Upper lobe of left lung (tissue), 4 donors: ENCODE results near the gene AADACL3.

Experiments
- CTCF ChIP-seq, 6 experiments: fragments of 450-650 bp in 4 of 6; fragments of 200-600 bp in 2 of 6; sonication (generic) in 2 of 6; IDR thresholded peaks; one replicate each; pipeline ENCODE4 v1.5.1; 2016 to 2019; ENCODE audit warnings: antibody characterized with exemption in 6 of 6
- EP300 ChIP-seq, 4 donors: sonication (generic); formaldehyde crosslinking; IDR thresholded peaks; one replicate each; pipeline ENCODE4 v1.5.1; 2017; ENCODE audit warnings: antibody characterized with exemption in 4 of 4, control low read depth in 2 of 4
- POLR2A ChIP-seq, 4 donors: fragments of 450-650 bp; IDR thresholded peaks; one replicate each; pipeline ENCODE4 v1.5.1; 2016 to 2017; ENCODE audit warnings: antibody characterized with exemption in 4 of 4, mild to moderate bottlenecking in 2 of 4
- POLR2AphosphoS5 ChIP-seq, 2 donors: sonication (generic); formaldehyde crosslinking; IDR thresholded peaks; one replicate each; pipeline ENCODE4 v1.5.1; 2017; ENCODE audit warnings: antibody characterized with exemption in 2 of 2

DNA sequence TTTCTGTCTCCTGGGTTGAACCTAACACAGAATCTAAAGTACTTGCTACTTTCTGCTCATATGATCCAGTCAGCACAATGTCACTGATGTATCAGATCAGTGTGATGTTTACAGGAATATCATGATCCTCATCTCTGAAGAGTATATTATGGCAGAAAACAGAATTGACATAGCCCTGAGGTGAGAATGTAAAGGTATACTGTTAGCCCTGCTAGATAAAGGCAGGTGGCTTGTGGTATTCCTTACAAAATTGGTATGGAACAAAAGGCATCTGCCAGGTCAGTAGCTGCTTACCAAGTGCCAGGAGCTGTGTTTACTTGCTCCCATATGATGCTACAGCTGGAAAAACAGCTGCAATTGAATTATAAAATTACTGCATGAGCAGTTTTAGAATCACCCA, 41.6 kb upstream of the AADACL3 start:
- TF ChIP-seq CTCF (IDR thresholded peaks at IDR 0.05) (no peak), EP300 (IDR thresholded peaks at IDR 0.05) (no peak), POLR2AphosphoS5 (IDR thresholded peaks at IDR 0.05) (no peak), POLR2A (IDR thresholded peaks at IDR 0.05) (no peak)
